Forelimb muscle (tissue), 1 donor: Measurements from ENCODE around the gene ERN1. TPM values are rescaled to one million over a fixed set of nuclear protein-coding genes. Genes with fewer than 3 reads are reported as not detected.

Experiments
- DNase-seq: peaks from one replicate; pipeline ENCODE4 v3.0.0-alpha.2; 2013; ENCODE audit warnings: low read depth
- polyA plus RNA-seq: library from polyadenylated mRNA; unstranded; fragments of 120-200 nt; gene quantifications from one replicate; pipeline ENCODE4 v1.2.1, GENCODE V29; 2013; ENCODE audit not compliant: insufficient read length

The ERN1 gene
- polyA plus RNA-seq, 1 donor = 5.6 TPM

DNA sequence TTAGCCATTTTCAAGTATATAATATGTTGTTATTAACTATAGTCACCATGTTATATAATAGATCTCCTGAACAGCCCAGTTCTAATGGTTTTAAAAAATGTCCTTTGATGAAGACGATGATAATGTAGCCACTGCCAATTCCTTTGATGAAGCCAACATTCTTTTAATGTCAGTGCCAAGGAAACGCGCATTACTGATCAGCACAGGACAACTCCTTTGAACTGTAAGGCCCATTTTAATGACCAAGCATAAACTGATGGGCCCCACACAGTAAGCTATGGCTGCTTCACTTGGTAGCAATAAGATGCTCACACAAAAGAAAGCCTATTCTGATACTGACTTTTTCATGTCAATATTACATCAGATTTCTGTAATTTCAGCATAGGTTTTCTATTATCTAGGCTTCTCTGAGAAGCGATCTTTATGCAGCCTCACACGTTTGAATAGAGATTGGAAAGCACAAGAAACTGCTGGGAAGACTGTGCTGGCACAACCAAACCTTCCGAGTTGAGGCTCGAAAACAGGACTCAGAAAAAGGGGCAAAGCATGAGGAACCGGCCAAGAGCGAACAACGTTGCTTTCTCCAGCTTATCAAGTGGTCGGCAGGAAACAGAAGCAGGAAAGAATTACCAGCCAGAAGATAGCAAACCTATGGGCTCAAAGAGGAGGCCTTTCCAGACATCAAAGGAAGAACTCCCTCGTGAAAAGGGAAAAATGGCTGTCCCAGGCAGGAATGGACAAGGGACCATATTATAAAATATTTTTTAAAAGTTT, 19.4 kb downstream of the ERN1 start:
- DNase-seq = no peak

DNA sequence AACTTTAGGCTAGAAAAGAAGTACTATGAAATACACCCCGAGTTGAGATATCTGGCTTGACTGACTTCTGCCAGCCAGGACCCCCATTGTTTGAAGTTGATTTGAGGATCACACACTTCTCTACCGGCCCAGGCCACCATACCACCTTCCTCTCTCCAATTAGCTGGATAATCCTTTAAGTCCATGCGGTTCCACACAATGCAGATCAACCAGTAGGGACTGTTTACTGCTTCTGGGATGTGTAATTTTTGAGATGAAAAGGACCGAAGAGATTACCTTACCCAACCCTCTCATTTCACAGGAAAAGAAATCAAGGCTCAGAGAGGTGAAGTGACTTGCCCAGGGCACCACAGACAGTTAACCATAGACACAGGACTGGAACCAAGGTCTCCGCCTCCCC, 20.5 kb downstream of the ERN1 start:
- no peak for DNase-seq

DNA sequence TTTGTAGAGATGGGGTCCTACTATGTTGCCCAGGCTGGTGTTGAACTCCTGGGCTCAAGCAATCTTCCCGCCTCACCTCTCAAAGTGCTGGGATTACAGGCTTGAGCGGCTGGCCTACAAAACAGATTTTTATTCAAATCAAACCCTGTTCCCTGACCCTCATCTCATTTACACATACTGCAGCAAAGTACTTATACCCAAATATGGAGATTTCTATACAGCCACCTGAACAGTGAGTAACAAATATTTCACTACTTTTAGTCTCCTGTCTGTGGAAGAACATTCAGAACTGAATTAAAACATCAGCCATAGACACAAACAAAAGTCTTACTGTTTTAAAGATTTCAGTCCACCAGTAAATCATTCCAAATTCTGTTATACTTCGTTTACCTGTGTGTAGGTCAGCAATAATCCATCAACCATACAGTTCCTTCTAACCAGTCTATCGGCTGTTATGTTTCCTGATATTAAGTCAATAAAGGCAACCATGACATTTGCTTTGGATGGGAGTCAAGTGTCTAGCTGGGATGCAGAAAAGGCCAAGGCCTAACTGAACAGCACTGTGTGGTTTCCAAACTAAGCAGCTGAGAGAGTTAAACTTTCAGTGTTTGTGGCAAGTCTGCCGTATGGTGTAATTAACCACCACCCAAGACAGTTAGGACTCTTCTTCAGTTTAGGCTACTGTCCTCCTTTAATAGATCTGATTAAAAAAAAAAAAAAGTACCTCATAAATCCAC, 22.3 kb downstream of the ERN1 start:
- no peak for DNase-seq

DNA sequence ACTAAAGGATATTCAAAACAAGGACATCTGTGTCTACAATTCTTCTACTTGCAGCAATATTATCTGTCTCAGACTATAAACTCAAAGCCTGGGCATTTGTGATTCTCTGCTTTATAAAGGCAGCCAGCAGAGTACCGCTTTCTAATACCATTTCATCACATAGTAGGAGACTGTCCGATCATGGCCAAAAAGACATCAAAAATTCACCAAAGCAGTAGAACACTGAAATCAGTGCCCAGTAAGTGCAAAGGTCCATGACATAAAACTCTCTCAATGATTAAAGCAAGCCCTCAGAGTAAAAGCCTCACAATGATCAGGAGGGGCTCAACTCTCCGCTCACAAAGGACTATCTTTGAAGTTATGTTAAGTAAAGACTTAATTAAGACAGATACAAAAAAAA, 23.0 kb downstream of the ERN1 start:
- DNase-seq = no peak

DNA sequence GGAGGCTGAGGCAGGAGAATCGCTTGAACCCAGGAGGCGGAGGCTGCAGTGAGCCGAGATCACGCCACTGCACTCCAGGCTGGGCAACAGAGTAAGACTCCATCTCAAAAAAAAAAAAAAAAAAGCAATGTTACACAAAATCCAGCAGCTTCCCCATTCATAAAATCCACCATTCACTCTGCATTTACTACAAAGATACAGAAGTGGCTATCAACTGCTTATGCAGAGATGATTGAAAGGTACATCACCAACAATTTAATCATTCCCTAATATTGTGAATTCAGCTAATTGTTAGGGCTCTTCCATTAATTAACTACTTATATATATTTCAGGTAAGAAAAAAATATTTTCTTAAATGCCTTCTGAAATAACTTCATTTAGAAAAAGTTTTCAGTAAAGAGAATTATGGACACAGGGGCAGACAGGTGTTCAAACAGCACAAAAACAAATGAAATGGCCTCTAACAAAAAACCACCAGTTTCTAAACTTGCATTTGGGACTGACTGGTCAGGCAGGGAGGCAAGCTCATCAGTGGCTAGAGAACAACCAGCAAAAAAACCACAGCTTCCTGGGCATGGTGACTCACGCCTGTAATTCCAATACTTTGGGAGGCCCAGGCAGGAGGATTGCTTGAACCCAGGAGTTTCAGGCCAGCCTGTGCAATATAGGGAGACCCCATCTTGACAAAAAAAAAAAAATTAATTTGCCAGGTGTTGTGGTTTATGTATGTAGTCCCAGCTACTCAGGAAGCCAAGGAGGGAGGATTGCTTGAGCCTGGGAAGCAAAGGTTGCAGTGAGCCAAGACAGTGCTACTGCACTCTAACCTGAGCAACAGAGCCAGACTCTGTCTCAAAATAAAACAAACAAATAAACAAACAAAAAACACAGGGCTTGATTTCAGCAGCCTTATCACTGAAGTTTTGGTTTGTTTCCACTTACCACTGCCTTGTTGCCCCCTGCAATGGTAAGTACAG, 26.3 kb downstream of the ERN1 start:
- DNase-seq = no peak

DNA sequence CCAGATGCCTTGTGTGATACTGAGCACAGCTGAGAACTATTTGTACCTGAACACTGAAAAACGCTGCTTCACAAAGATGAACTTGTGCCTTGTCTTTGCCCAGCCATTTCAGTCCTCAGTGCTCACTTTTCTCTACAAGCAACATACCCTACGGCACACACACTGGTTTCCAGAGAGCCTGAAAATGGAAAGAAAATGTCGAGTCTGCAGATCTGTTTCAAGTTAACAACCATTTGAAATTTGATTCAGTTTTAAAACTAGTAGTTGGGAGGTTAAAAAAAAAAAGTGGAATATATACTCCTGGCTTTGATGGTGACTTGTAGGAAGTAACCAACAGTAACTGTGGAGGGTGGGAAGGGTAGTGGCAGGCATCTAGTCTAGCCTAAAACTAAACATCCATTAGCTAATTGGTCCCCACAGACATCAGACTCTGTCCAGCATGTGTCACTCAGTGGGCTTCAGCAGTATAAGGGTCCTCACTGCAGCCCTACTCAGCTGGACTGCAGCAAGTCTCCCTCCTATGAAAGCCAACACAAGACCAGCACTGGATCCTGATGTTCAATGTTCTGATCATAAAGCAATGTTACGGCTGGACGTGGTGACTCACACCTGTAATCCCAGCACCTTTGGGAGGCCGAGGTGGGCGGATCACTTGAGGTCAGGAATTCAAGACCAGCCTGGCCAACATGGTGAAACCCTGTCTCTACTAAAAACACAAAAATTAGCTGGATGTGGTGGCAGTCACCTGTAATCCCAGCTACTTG, 27.1 kb downstream of the ERN1 start:
- no peak for DNase-seq

DNA sequence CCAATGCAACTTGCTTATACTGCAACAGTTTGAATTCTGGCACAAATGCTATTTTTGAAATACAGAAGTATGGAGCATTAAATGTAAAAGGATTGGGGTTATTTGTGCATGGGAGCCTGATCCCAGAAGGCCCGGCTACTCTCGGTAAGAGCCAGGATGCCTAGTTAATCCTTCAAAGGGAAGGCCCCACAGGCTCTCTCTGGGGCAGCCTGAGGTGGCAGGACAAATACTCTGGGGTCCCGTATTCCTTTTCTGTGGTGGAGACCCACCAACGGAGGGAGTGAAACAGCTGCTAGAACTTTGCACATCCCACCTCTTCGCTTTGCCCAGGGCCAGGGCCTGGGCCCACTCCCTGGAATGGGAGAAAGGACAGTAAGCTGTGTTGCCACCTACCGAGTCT, 30.4 kb downstream of the ERN1 start:
- DNase-seq = no peak

DNA sequence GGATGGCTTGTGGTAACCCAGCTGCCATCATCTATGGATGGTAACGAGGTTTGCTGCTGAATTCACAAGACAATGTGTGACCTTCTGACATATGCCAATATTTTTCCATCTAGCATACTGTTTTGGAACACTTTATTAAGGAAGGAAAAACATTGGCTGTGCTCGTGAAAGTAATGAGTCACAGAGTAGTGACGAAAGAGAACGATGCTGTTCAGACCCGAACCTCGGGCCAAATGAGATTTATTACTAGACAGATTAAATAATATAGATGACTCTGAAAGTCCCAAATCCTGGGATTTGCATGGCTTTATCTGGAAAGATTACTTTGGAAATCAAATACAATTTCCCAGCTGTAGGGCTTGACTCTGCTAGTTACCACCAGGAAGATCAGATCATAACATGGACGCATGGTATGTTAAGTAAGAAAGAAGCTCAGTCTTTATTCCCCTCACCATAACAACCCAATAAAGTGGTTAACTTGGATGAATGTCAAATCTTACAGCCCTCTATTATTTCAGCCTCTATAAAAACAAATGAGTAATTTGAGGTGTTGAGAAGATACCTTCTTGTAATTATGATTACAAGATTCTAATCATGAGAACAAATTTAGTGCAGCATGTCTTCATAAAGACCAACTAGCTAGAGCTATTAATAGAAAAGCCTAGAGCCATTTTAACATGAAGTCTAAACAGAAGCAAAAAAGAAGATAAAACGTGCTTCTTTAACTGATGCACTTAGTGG, 32.6 kb downstream of the ERN1 start:
- DNase-seq = no peak

DNA sequence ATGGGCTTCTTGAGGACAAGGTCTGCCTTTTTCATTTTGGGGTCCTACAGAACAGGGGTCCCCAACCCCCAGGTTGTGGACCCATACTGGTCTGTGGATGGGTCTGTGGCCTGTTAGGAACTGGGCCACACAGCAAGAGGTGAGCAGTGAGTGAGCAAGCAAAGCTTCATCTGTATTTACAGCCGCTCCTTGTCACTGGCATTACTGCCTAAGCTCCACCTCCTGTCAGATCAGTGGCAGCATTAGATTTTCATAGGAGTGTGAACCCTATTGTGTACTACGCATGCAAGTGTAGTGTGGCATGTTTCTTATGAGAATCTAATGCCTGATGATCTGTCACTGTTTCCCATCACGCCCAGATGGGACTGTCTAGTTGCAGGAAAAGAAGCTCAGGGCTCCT, 33.9 kb downstream of the ERN1 start:
- DNase-seq = no peak

DNA sequence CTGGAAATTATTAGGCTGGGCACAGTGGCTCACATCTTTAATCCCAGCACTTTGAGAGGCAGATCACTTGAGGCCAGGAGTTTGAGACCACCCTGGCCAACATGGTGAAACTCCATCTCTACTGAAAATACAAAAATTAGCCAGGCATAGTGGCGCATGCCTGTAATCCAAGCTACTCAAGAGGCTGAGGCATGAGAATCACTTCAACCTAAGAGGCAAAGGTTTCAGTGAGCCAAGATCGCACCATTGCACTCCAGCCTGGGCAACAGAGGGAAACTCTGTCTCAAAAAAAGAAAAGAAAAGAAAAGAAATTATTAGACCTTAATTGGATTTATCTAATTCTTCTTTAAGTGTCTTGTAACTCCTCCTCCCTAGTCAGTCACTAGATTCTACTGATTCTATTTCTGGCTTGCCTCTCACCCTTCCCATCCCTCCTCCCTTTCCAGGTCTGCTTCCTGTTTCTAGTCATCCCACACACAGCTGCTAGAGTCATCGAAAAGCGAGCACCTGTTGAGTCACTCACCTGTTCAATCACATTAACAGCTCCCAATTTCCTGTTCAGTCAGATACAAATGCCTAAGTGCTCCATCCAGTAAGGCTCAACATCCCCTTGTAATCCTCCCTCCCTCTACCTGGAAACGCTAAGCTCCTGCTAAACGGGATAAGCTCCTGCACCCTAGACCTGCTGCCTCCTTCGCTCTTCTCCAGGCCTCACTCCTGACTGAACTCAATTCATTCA, 34.6 kb downstream of the ERN1 start:
- DNase-seq = no peak

DNA sequence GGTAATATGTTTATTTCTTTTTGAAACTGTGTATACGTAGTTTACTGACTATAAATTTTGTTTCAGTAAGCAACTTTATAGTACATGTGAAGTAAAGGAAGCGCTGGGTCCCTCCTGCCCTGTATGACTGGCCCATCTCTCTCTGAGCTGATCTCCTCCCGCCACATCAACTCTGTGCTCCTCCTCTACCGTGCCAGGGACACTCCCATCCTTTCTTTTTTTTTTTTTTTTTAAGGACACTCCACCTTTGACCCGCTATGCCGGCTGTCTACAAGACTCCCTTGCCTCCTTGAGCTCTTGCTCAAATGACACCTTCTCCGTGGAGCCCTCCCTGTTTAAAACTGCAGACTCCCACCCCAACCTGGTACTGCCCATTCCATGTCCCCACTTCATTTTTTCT, 35.5 kb downstream of the ERN1 start:
- DNase-seq = no peak

DNA sequence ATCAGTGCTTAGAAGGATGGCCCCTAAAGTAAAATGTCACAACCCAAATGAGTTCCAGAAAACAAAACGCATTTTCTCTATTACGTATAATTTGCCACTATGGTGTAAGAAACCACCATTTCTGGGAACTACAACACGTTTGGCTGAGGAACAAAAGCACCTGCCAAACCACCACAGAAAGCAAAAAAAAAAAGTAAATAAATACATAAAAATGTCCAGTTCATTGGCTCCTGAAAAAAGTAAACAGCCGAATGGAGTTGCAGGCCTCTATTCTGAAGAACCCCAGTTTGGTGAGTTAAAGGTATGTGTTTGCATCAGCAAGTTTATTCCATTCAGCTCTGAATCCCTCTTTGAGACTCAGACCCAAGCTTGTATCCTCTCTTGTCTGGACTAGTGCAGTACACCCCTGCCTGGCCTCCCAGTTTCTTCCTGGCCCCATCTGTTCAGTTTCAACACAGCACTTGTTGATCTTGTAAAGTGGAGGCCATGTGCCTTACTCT, 36.9 kb downstream of the ERN1 start:
- DNase-seq = no peak

DNA sequence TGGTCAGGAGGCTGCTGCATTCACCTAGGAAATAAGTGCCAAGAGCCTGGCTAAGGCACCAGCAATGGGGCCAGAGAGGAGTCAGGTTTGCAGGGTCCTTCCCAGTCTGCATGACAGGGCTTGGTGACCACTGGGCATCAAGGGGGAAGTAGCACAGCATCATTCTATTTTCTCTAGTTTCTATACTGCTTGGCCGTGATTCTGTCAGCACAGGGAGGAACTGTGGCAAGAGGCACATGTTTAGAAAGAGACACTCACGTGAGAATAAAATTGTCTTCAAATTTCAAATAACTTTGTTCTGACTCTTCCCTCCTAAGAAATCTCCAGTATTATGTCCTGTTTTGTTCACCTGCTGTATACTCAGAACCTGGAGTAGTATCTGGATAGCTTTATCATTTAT, 37.8 kb downstream of the ERN1 start:
- no peak for DNase-seq

DNA sequence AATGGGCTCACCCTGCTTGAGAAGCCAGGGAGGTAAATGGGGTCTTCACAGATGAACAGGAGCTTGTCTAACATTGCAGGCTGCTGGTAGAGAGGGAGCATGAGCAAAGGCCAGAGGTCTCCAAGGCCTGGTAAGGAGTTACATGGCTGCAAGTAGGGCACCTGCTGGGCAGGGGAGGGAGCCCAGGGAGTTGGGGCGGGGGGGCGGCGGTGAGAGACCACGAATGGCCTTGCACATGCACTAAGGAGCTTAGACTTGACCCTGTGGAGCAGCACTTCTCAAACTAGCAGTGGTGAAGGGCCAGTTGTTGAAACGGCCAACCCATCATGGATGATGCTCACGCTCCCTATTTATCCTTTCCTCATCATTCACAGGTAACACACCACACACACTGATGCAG, 38.4 kb downstream of the ERN1 start:
- DNase-seq = no peak

DNA sequence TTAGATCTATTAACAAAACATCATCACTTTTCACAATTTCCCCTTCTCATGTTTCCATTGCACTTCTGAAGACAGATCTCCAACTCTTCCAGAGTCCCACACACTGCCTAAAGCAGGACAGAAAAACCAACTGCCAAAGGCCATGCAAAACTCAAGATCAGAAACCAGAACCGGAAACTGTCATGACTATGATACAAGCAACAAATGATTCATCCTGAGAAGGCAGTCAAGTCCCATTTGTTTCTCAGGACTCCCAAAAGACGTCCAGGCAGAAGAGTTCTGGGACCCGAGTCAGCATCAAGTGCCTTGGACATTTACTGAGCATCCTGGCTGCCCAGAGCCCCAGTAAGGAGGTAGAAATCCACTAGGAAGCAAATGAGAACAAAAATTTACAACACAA, 38.8 kb downstream of the ERN1 start:
- no peak for DNase-seq

DNA sequence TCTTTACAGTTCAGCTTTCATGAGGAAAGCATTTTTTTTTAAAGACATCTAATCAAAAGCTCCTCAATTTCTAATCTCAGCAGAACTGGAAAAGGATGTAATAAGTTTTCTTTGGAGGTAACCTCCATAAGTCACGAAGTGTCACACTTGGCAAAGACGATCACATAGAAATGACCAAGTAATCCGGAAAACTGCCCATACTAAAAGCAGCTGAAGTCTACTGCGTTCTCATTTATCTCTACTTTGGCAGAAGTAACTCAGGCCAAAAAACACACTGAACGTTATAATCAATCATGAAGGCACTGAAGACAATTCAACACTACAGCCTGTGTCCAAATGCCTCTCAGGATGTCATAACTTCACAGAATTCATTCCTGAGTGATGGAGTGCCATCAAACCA, 39.8 kb downstream of the ERN1 start:
- no peak for DNase-seq

DNA sequence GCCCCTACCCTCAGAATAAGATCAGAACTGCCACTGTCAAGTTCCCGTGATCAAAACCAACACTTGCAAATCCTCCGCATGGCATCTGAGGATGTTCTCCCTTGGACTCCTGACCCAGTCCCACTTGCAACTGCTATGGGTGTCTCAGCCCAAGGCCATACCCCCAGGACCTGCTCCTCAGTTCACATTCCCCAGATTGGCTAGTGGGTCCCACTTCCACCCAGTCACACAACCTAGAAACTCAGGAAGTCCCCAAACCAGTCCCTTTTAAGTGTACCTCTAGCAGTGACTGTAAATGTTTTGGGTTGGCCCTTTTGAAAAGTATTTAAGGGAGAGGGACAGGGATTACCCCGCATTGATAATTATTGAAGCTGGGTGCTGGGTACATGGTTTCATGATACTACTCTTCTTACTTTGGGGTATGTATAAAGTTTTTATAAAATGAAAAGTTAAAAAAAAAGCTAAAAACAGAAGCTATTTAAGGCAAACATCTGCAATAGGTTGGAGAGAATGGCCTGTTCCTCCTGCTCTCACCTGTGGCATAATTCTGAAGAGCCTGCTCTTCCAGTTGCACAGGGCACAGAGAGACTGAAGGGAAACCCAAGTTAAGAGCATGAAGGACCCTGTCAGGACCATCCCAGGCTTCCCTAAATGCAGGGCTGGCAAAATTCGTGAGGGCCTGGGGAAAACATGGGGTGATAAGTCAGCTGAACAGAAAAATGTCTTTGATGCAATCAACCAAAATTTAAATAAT, 42.5 kb downstream of the ERN1 start:
- no peak for DNase-seq

DNA sequence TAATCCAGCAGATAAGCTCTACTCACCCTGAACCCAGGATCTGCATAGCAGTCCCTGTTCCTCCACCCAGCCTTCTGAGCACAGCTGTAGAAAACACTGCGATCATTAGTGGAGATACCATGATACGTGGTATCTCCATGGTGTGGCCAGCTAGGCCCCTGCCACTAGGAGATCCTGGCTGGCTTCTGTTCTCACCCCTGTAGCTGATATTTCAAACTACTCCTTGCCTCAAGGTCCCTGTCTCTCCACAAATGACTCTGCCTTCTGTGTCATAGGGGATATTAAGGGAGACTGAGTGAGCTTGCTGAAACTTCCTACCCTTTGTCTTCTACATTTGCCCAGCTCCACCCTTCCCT, 44.3 kb downstream of the ERN1 start:
- DNase-seq = no peak

DNA sequence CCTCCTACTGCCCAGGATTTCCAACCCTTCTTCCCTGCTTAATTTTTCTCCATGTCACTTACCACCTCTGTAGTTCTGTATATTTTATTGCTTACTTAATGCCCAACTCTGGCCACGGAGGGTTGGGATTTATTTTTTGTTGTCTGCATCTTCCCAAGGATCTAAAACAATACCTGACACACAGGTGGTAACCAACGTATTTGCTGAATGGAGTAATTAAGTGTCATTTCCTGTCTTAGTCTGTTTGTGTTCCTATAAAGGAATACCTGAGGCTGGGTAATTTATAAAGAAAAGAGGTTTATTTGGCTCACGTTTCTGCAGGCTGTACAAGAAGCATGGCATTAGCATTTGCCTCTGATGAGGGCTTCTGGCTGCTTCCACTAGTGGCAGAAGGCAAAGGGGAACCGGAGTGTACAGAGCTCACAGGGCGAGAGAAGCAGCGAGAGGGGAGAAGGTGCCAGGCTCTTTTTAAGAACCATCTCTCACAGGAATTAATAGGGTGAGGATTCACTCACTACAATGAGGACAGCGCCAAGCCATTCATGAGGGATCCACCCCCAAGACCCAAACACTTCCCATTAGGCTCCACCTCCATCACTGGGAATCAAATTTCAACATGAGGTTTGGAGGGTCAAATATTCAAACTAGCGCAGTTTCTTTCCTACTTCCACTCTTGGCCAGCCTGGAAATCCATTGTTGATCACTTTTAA, 44.8 kb downstream of the ERN1 start:
- DNase-seq = no peak
